GM21381 (cell line): Measurements from ENCODE around the gene ADAMTS17.

ENCODE experiments used
- ATAC-seq: cut with Tn5 transposase; IDR thresholded peaks from one replicate; pipeline ENCODE4 v1.9.1; 2021; ENCODE audit warnings: mild to moderate bottlenecking, moderate library complexity; ENCODE audit not compliant: unreplicated experiment

Gene ADAMTS17

DNA sequence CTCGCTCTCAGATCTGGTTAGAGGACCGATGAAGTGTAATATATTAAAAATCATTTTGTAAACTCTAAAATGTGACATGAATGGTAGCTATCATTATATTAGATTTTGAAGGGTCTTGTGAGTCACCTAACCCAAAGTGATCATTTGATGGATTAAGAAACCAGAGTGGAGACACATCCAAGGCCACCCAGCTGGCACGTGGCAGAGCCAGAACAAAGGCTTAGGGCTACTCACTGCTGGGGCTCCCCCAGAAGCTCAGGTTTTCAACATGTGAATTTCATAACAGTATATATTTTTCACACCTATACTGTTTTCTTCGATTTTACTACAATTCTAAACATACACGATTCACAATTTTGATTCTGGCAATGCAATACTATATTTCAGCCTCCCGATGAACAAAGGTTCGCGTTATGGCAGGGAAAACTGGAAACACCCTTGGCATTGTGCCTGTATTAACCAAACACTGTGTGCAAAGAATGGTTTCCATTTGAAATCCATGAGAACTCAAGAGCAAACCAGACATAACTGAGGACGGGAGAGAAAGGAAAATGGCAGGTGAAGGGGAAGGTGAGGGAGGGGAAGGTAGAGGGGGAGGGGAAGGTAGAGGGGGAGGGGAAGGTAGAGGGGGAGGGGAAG, 88.9 kb downstream of the ADAMTS17 start:
- no peak for ATAC-seq

DNA sequence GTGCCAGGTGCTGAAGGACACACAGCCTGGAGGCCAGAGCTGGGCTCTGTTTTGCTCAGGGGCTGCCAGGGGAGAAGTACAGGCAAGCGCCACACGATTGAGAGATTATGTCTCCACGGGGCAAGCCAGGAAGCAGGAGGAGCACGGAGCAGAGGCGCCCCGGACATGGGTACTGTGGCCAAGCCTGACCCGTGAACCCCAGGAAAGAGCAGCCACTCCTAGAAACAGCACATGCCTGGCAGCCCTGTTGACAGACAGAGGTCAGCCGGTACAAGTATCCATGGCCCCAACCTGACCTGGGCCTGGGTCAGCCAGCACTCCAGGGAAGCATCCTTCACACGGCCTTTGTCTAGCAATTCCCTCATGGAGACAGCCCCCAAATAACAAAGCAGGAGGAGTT, 89.4 kb downstream of the ADAMTS17 start:
- ATAC-seq = no peak

DNA sequence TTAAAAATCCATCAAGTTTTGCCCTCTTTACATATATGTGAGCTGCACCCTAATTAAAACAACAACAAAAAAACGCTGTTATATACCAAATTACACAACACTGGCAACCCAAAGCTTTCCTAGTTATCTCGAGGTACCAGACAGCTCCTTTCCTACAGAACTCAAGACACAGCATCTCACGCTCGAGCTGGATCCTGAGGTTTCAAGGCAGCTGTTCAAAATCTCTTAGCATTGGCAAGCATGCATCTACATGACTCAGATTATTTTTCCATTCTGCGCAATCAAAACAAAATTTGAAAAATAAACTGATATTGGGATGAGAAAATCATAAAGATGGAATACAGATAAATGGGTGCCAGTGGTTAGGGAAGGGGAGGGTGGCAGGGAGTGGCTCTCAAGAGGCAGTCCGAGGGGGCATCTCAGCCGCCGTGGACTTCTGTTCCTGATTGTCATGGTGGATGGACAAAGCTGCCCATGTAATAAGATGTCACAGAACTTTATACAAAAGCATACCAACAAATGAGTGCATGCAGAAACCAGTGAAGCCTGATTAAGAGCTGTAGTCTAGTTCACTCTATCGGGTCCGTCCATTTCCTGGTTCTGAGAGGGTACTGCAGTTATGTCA, 91.5 kb downstream of the ADAMTS17 start:
- ATAC-seq = no peak

DNA sequence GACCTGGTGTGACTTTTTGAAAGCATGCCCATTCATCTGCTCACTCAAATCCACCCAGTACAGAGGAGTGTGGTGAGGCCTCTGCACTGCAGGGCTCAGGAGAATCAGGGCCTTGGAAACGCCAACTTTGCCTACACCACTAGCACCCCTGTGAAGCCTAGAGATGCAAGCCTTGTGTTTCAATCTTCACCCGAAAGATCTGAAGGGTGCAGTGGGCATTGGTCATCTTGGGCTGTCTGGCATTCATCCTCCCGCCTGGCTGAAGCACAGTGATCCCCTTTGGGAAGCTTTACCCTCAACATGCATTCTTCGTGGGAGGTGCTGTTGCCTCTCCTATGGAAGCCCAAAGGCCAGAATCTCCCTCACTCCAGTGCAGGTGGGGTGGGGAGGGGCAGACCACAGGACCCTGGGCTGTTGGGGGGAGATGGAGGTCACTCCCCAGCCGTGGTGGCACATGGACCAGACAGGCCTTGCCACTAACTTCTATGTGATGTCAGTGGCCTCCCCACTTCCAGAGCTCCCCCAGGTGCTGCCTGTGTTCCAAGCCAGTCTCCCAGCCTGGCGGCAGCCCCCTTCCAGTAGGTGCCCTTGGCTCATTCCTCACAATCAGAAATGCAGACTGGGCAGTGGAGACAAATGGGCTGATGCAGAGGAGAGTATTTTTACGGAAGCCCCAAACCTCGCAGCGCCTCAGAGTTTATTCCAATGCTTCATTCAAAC, 92.5 kb downstream of the ADAMTS17 start:
- ATAC-seq = no peak

DNA sequence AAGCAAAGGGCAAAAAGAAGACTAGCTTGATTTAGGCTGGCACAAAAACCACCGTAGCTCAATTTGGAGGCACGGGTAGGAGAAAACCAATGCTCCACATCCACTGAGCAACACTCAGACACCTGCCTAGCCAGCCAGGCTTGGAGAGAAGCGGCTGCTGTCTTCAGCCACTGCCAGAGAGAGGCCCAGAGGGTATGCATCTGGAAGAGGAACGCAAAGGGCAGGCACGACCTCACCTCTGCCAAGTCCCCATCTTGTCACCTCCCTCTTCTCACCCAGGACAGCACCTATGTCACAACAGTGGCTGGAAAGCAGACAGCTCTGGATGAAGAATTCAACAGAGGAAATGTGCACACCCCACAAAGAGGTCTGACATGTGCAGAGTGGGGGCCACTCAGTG, 93.5 kb downstream of the ADAMTS17 start:
- no peak for ATAC-seq

DNA sequence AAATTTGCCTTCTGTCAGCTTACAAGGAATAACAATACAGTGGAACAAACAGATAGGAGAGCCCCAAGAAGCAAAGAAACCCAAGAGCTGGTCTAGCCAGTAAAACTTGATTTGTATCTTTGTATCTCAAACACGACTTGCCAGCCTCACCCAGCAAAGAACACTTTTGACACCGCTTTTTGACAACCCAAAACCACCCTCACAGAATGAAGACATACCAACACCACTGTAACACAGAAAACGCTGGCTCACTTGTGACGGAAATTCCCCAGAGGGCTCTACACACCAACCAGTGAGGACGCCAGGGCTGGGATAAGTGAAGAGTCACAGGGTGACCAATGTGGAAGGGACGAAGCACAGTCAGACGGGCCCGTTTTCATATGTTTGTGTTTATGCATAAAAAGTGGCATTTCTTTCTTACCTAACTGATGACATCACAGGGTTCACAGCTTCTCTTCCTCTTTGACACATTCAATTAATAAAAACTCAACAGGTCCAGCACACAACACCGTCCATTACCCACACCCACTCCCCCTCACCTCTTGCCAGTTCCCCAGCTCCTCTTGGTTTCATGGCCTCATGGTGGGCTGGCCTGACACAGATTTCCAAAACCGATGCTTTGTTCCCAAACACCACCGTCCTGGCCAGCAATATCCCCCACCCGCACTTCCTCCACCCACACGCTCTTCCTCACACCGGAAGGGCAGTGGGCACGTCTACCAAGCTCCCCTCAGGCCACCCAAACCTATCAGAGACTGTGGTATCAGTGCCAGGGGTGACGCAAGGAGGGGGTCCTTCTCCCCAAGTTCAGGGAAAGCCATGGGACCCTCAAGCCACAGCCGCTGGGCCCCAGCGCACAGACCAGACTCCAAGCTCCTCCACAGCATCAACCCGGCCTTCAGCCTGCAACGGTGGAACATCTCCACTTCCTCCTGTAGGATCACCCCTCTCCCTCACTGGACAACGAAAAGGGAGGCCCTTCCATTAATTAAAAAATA, 94.2 kb downstream of the ADAMTS17 start:
- ATAC-seq = no peak

DNA sequence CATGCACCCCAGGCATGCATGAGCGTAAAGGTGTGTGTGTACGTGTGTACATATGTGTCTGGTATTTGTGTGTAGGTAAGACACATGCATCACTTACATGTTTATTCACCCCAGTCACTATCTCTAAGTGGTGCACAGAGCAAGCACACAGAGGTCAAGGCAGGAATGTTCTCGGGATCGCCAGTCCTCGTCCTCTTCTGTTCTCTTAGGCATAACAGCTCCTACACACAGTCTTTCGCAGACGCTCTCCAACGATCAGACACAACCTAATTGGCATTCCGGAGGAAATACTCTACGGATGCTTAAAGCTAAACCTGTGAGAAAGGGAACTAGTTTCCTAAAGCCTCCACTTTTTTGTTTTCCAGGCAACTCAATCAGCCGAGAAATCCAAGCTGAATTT, 95.9 kb downstream of the ADAMTS17 start:
- no peak for ATAC-seq

DNA sequence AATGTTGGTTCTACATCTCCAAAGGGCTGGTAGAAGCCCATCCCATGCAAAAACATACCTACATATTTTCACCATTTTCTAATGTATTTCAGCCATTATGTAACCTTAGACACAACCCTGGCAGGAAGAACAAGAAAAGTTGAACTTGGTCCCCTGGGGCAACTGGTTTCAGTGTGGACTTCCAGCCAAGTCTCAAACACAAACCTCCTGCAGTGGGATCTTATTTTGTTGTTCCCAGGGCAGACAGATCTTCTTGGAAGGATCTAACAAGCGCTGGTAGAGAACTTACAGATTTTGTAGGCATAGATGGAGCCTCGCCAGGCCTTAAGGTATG, 96.3 kb downstream of the ADAMTS17 start:
- ATAC-seq = no peak

DNA sequence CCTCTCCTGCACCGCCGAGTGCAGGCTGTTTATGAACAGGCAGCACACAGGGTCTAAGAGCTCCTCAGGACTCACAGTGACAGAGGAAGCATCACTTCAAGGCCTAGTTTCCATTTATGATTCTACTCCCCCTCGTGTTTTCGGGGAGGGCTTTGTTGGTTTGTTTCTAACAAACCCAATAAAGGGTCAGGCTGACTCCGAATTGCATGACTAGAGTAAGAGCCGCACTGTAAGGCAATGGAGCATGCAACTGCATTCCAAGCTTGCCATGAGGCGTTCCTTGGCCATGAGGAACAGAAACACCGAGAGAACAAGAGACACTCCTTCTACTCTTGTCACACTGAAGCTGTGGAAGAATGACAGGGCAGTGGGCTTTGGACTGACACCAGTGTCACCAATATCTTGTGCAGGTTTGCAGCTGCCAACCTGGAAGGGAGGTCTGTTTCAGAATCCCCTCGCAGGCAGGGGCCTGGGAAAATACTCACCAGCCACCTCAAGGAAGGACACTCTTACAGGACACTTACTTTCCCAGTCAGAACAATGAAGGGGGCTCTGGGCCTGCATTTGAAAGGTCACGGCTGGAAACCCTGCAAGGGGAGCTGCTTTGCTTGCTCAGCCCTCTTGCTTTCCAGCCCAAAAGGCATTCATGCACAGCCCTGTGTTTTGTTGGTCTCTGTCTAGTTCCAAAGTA, 96.8 kb downstream of the ADAMTS17 start:
- no peak for ATAC-seq

DNA sequence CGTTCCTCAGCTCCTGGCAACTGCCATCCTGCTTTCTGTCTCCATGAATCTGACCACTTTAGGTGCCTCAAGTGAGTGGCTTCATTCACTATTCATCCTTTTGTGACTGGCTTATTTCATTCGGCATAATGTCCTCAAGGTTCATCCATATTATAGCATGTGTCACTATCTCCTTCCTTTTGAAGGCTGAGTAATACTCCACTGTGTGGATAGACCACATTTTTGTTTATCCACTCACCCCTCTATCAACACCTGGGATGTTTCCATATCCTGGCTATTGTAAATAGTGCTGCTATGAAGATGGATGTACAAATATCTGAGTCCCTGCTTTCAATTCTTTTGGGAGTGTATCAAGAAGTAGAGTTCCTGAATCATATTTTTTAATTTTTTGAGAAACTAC, 98.8 kb downstream of the ADAMTS17 start:
- no peak for ATAC-seq

DNA sequence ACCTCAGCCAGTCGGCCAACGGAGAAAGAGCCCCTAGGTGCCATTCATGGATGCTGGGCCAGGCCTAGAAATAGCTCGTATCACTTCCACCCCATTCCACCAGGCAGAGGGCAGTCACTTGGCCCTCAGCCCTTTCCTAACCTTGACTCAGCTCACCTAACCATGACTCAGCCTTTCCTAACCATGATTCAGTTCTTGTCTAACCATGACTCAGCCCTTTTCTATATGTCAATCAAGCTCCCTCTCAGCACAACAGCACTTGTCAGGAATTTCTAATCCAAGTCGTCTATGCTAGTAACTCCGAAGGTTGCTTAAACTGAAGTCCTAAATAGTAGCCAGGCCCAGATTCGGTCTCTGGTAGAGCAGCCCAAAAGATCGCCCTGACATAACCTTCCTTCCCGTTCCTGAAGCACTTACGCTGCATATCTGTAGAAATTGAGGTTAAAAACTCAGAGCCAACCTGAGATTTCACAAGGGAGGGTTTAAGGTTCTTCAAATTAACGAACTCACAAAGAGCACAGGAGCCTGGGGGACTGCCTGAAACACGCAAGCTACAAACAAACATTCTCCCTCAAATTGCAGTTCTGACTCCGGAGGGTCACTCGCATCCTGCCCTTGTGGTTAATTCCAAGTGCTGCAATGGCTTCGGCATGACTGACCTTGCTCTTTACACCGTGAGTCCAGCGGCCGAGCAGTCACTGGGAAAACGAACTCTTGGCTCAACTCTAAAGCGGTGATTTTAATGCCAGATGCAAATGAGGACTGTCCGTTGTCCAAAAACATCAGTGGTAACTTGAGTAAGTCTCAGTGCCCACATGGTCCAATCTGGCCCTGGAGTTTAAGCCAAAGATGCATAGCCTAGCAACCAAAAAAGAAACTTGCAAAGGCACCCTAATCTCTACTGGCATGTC, 99.9 kb downstream of the ADAMTS17 start:
- ATAC-seq = no peak

DNA sequence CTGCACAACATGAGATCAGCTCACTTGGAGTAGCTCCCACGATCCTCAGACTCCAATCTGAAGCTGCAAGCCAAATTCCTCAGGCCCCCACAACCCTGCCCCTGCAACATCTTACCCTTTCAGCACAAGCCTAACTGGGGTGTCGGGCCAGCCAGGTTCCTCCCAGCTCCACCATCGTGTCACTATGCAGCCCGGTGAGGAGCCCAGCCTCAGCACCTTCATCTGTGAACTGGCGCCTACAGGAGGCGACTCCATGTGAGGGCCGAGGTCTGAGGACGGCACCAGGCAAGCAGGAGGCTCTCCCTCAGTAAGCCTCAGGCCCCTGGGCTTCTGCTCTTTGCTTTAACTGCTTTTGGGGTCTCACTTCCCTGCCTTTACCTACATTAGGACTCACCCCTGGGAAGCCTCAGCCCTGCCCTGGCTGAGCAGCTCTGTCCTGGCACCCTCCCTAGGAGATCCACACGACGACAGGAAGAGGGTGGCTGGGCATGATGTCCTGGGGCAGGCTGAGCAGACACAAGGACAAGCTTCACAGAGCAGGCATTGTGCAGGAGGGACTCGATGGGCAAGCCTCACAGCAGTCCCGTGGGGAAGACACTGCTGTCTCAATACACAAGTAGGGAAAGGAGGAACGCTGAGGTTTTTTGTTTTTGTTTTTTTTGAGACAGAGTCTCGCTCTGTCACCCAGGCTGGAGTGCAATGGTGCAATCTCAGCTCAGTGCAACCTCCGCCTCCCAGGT, 104.6 kb downstream of the ADAMTS17 start:
- ATAC-seq = no peak

DNA sequence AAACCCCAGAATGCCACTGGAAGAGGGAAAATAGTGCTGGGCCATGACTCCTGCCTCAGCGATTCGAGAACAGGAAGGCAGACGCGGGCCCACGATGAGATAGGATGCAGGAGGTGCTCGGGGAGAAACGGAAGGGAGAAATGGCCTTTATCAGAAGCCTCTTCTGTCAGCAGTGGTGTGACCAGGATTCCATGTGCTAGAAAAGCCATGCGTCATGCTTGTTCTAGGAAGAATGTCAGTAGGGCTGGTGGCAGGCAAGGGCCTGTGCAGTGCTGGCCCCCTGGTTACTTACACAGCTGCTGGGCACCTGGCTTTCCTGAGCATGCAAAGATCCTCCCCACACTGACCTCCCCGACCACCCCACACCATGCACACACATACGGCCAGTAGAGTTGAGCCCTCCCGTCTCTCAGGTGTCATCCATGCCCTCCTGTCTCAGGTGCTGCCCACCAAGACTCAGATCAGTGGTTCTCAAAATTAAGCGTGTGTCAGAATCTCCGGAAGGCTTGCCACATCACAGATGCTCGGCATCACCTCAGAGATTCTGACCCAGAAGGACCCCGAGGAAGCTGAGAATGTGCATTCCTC, 106.7 kb downstream of the ADAMTS17 start:
- ATAC-seq = no peak

DNA sequence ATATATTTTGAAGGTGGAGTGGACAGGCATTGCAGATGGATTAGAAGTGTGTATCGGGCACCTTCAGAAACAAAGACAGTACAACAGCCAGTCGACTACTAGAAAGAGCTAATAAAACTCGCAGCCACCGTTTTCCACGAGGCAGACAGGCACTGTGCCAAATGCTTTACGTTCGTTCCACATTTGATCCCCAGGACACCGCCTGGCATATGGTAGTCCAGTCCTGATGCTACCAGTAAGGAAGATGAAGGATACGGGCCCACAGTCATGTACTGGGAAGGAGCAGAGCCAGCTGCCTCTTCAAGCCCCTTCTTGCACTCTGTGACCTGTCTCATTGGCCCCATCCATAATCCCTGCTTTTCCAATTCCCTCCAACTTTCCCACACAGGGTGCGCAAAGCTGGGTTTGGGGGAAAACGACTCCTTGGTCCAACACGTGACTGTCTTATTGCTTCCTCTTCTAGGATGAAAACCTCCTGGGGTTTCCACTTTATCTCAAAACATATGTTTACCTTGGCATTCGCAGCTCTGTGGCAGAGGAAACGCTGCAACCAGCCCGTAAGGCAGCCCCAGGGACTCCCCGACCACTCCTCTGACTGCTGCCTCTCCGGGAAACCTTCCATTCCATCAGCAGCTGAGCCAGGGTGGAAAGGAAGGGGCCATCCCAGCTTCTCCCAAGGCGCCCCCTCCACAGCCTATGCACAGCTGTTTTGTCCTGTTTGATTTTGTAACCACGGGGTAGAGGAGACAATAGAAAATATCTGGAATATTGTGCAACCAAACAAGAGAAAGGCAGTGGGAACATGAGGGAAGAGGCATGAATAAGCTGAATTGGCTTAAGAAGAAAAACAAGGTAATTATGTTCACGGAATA, 107.4 kb downstream of the ADAMTS17 start:
- no peak for ATAC-seq

DNA sequence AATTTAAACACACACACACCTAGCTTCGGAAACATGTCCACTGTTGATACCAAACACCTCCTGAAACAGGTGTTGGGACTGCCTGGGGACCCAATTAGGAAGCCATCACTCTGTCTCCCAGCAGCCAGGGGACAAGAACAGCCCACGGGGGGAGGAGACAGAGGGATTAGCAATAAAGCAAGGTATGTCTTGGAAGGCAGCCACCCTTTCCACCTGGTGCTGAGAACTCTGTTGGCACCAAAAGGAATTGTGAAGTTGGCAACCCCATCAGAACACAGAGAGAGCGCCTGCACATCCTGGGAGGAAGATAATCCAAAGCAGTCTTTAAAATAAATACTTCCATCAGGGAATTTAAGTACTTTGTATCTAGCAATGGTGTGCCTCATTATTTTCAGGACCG, 111.0 kb downstream of the ADAMTS17 start:
- ATAC-seq = no peak

DNA sequence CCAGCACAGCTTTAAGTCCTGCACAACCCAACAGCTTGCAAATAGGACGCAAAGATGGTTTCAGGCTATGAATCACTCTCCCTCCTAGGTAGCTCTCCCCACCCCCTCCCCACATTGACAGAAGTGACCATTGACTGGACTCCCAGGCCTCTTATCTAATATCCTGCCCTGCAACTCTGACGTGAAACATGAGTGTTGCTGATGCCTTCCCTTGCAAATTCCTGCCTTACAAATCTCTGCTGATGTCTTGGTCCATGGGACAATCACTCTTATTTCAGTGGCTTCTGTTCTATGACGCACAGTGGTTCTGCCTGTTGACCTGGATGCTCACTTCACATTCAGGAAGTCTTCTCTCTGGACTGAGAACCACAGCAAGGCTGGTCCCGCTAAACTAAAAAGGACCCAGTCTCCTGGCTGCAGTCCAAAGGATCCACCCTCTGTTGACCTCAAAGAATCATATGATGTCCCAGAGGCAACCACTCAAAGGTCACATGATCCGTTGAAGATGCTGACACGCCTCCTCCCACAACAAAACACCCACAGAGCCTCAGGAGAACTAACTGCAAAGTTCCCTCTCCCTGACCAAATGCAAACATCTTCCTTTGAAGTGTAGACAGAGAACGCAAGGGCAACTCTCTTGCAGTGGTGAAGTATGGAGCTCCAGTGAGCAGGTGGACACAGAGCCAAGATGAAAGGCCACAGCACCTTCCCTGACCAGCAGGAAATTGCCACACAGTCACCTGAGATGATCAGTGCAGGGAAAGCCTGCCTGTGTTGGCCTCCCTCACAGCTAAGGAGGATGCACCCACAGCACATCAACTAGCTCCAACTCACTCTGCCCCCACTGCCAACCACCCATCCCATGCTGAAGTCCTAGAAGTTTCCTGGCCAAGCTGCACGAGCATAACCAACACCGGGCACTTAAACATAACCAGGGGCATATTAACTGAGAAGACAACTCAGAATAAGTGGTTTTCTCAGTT, 112.3 kb downstream of the ADAMTS17 start:
- ATAC-seq = no peak
